GM23338 (cell line): ENCODE data around the gene FUT2. TPM values are rescaled to one million over a fixed set of nuclear protein-coding genes. Genes with fewer than 3 reads are reported as not detected.
"Not testable (repeated sequence)": the region's sequence is repeated elsewhere in the genome, so short reads cannot be mapped to it uniquely, and the experiment has no call there.

Source experiments
- ATAC-seq: fragments of 200-7000 bp; cut with Tn5 transposase; 3 replicates; pipeline ENCODE4 v1.9.1; 2020
- DNase-seq: peaks from one replicate; pipeline ENCODE4 v3.0.0-alpha.2; 2015; ENCODE audit warnings: low spot score
- H2AFZ ChIP-seq: fragments of 200-600 bp; sonication (generic); 2 replicates; pipeline ENCODE4 v1.8.0; 2016; ENCODE audit warnings: antibody characterized with exemption, mild to moderate bottlenecking, moderate library complexity
- H3F3A ChIP-seq: fragments of 200-600 bp; sonication (generic); replicated peaks from 2 replicates; pipeline ENCODE4 v1.8.0; 2017; ENCODE audit warnings: antibody characterized with exemption, mixed run types, low read depth
- H3K27ac ChIP-seq: fragments of 200-600 bp; sonication (generic); 2 replicates; pipeline ENCODE4 v1.6.1; 2016; ENCODE audit warnings: low read depth
- H3K27me3 ChIP-seq: fragments of 200-600 bp; sonication (generic); 2 replicates; pipeline ENCODE4 v1.8.0; 2016; ENCODE audit warnings: mild to moderate bottlenecking, mixed run types, moderate library complexity; ENCODE audit not compliant: insufficient read depth
- H3K36me3 ChIP-seq: fragments of 200-600 bp; sonication (generic); 2 replicates; pipeline ENCODE4 v1.8.0; 2016; ENCODE audit warnings: mild to moderate bottlenecking; ENCODE audit not compliant: insufficient read depth
- H3K4me1 ChIP-seq: fragments of 200-600 bp; sonication (generic); 2 replicates; pipeline ENCODE4 v1.8.0; 2016; ENCODE audit warnings: mild to moderate bottlenecking, moderate library complexity; ENCODE audit not compliant: insufficient read depth
- H3K4me2 ChIP-seq: fragments of 200-600 bp; sonication (generic); 2 replicates; pipeline ENCODE4 v1.7.1; 2017; ENCODE audit warnings: mixed run types
- H3K4me3 ChIP-seq: fragments of 200-600 bp; sonication (generic); 2 replicates; pipeline ENCODE4 v1.6.1; 2016; ENCODE audit warnings: mixed run types
- H3K79me2 ChIP-seq: fragments of 200-600 bp; sonication (generic); replicated peaks from 2 replicates; pipeline ENCODE4 v1.8.0; 2017; ENCODE audit warnings: mild to moderate bottlenecking; ENCODE audit not compliant: insufficient read depth
- H3K9me2 ChIP-seq: fragments of 200-600 bp; sonication (generic); 2 replicates; pipeline ENCODE4 v1.8.0; 2017; ENCODE audit not compliant: insufficient read depth
- H4K20me1 ChIP-seq: fragments of 200-600 bp; sonication (generic); replicated peaks from 2 replicates; pipeline ENCODE4 v1.8.0; 2017; ENCODE audit warnings: mild to moderate bottlenecking; ENCODE audit not compliant: insufficient read depth
- H3K27ac Mint-ChIP-seq: 2 replicates; pipeline ENCODE4 v1.8.0; 2020; ENCODE audit warnings: inconsistent platforms, mild to moderate bottlenecking, moderate library complexity, mixed read lengths
- H3K27me3 Mint-ChIP-seq: 3 replicates; pipeline ENCODE4 v1.8.0; 2022; ENCODE audit warnings: low read depth, mild to moderate bottlenecking, moderate library complexity, mixed read lengths, inconsistent platforms; ENCODE audit not compliant: insufficient read depth, poor library complexity
- H3K36me3 Mint-ChIP-seq: 3 replicates; pipeline ENCODE4 v1.8.0; 2021; ENCODE audit warnings: low read depth, mild to moderate bottlenecking, inconsistent platforms, moderate library complexity, mixed read lengths
- H3K4me1 Mint-ChIP-seq: 3 replicates; pipeline ENCODE4 v1.8.0; 2020; ENCODE audit warnings: mild to moderate bottlenecking, inconsistent platforms, mixed read lengths
- H3K4me3 Mint-ChIP-seq: 3 replicates; pipeline ENCODE4 v1.8.0; 2021; ENCODE audit warnings: moderate library complexity, mild to moderate bottlenecking, inconsistent platforms, mixed read lengths
- H3K9me3 Mint-ChIP-seq: 3 replicates; pipeline ENCODE4 v1.8.0; 2020; ENCODE audit warnings: moderate library complexity, mild to moderate bottlenecking, inconsistent platforms, mixed read lengths
- CREB1 ChIP-seq: fragments of 250-450 bp; sonication (Bioruptor Pico); IDR thresholded peaks from 2 replicates; pipeline ENCODE4 v1.5.0; 2020; ENCODE audit warnings: low read depth, mild to moderate bottlenecking, moderate library complexity
- EZH2 ChIP-seq: fragments of 200-600 bp; sonication (generic); IDR thresholded peaks from one replicate; pipeline ENCODE4 v1.8.0; 2017; ENCODE audit warnings: antibody characterized with exemption, mild to moderate bottlenecking, low read depth; ENCODE audit not compliant: unreplicated experiment
- EZH2phosphoT487 ChIP-seq: fragments of 200-600 bp; sonication (generic); IDR thresholded peaks from one replicate; pipeline ENCODE4 v1.8.1; 2018; ENCODE audit warnings: antibody characterized with exemption; ENCODE audit not compliant: unreplicated experiment
- NANOG ChIP-seq: IDR thresholded peaks from 2 replicates; pipeline ENCODE4 v1.6.1; 2016; ENCODE audit warnings: antibody characterized with exemption, borderline replicate concordance
- POLR2AphosphoS5 ChIP-seq: IDR thresholded peaks from 2 replicates; pipeline ENCODE4 v1.6.1; 2016; ENCODE audit warnings: antibody characterized with exemption, low read depth
- STAT1 ChIP-seq: IDR thresholded peaks from one replicate; pipeline ENCODE4 v1.6.1; 2016; ENCODE audit warnings: antibody characterized with exemption; ENCODE audit not compliant: unreplicated experiment
- ZNF331 ChIP-seq: fragments of 250-450 bp; sonication (Bioruptor Pico); IDR thresholded peaks from 2 replicates; pipeline ENCODE4 v1.5.0; 2020; ENCODE audit warnings: low read depth, mild to moderate bottlenecking, moderate library complexity
- polyA plus RNA-seq: library from polyadenylated mRNA; unstranded; fragments of >200 nt; fragmentation: Nextera tagmentation; extraction: Ambion mirVana; gene quantifications from 2 replicates; pipeline ENCODE4 v1.2.1, GENCODE V29; 2016
- total RNA-seq: library from RNA; depleted of rRNA; stranded (reverse); fragments of >200 nt; shearing (Covaris generic); gene quantifications from 2 replicates; pipeline ENCODE4 v1.2.3, GENCODE V29; 2014
- TF ChIP-seq, protein P1 (sequence below): IDR thresholded peaks from 2 replicates; pipeline ENCODE4 v1.6.1; 2016; ENCODE audit warnings: antibody characterized with exemption
- TF ChIP-seq, protein P2 (sequence below), 2 experiments: fragments of 200-600 bp in 1 of 2; sonication (generic) in 1 of 2; conservative IDR thresholded peaks; 2 replicates each; pipeline versions ENCODE4 v1.5.1 to v1.6.1; 2016 to 2017; ENCODE audit warnings: antibody characterized with exemption in 2 of 2, low read depth in 2 of 2, mild to moderate bottlenecking in 2 of 2, moderate library complexity in 1 of 2
- TF ChIP-seq, protein P3 (sequence below): IDR thresholded peaks from one replicate; pipeline ENCODE4 v1.6.1; 2018; ENCODE audit warnings: antibody characterized with exemption; ENCODE audit not compliant: unreplicated experiment

Gene FUT2
- total and polyA plus RNA-seq, 2 experiments from 2014 or later: 5.0 to 5.6 TPM

DNA sequence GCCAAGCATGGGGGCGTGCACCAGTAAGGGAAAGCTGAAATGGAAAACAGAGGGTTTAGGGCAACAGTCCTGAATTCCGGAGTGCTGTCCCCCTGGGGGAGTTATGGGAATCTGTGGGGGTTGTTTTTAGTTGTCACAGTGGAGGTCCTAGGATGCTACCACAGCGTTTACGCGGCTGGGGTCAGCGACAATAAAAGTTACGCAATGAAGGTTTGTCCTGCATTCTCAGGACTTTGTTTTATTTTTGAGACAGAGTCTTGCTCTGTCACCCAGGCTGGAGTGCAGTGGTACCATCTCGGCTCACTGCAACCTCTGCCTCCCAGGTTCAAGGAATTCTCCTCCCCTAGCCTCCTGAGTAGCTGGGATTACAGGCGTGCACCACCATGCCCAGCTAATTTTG, 2.1 kb upstream of the FUT2 start:
- not testable (repeated sequence) for DNase-seq

DNA sequence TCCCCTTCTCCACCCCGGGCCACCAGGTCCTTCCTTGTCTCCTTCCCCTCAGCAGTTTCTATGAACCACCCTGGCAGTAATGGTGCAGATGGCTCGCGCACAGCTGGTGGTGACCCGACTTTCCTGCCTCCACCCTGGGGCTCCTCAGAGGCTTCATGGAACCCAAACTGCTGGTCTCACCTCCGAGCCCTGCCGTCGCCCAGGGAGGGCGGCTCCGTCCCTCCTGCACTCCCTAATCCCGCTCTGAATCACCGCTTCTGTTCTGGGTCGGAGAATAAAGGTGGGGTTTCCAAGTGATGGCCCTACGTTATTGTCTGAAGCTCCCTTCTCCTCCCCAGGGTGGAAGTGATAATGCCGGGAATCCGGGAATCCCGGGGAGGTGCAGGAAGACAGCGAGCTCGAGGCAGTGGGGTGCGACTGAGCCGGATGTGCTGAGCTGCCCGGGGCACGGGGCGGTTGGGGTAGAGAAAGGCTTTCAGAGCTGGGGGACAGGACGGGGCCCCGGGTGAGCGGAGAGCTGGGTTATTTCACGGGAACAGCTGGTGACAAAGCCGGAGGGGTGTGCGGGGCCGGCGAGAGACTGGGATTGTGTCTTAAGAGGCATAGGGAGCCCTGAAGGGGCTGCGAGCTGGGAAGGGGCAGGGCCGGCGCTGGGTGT, 711 bp downstream of the FUT2 start:
- peak overlapping the region; percentile 95 for H3K4me3 Mint-ChIP-seq
- Histone ChIP-seq H3F3A (no peaks in the 10 kb centered on the region), H3K79me2 (no peaks in the 10 kb centered on the region), H3K4me1 (peaks cover 5% of the 10 kb centered on the region), H3K27ac (peak overlapping the region; percentile 78), H4K20me1 (no peaks in the 10 kb centered on the region), H3K36me3 (no peaks in the 10 kb centered on the region), H3K4me3 (peak overlapping the region; percentile 99), H3K9me2 (no peaks in the 10 kb centered on the region), H3K27me3 (no peaks in the 10 kb centered on the region), H3K4me2 (peak overlapping the region; percentile 98), H2AFZ (peak overlapping the region; percentile 100)
- peaks cover 12% of the 10 kb centered on the region for H3K27me3 Mint-ChIP-seq
- DNase-seq: peak; percentile 72
- peaks cover 8% of the 10 kb centered on the region; the same call in 2 of the 3 replicates for H3K36me3 Mint-ChIP-seq
- H3K9me3 Mint-ChIP-seq: peaks cover 8% of the 10 kb centered on the region; the same call in 1 of the 3 replicates
- H3K4me1 Mint-ChIP-seq: peaks cover 4% of the 10 kb centered on the region; the same call in 2 of the 3 replicates
- H3K27ac Mint-ChIP-seq: peak overlapping the region; percentile 84
- ATAC-seq: peak; percentile 68
- no peak for TF ChIP-seq STAT1
- TF ChIP-seq EZH2: peak; percentile 26

More for the DNA sequence above, 2.1 kb upstream of the FUT2 start:
- H3K4me3 Mint-ChIP-seq, H3K79me2 ChIP-seq, H3K27ac ChIP-seq, H2AFZ ChIP-seq, H3K36me3 Mint-ChIP-seq, H3K27ac Mint-ChIP-seq, H3K4me1 Mint-ChIP-seq, H3K4me1 ChIP-seq, H3K9me3 Mint-ChIP-seq, H3K36me3 ChIP-seq, H4K20me1 ChIP-seq, H3K4me2 ChIP-seq, H3K27me3 ChIP-seq, H3K9me2 ChIP-seq, H3K4me3 ChIP-seq, ATAC-seq, H3F3A ChIP-seq: not testable (repeated sequence)
- H3K27me3 Mint-ChIP-seq: peaks cover 15% of the 10 kb centered on the region

DNA sequence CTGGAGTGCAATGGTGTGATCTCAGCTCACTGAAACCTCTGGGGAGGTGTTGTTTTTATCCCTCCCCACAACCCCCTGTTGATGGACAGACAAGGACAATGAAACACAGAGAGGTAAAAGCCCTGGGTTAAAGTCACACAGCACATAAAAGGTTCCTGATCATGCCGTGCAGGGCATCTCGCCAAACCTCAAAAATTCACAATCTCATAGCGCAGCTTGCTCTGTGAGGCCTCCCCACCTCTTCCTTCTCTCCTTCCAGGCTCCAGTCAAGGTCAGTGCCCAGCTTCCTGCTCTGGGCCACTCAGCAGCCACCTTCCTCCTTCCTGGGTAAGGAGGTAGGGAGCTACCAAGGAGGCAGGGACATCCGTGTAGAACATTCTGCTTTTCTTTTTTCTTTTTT, 2.3 kb downstream of the FUT2 start:
- peaks cover 5% of the 10 kb centered on the region for H3K4me1 ChIP-seq
- no peaks in the 10 kb centered on the region for H3K79me2 ChIP-seq
- ATAC-seq (no peak), DNase-seq (no peak)
- H3K27me3 ChIP-seq: no peaks in the 10 kb centered on the region
- no peaks in the 10 kb centered on the region for H4K20me1 ChIP-seq
- H3K4me2 ChIP-seq: no peak overlapping the region
- Mint-ChIP-seq H3K36me3 (peaks cover 14% of the 10 kb centered on the region; the same call in 2 of the 3 replicates), H3K9me3 (peaks cover 8% of the 10 kb centered on the region; the same call in 1 of the 3 replicates), H3K27me3 (peaks cover 7% of the 10 kb centered on the region), H3K27ac (no peak overlapping the region), H3K4me3 (no peak overlapping the region; the same call in 1 of the 3 replicates), H3K4me1 (peaks cover 4% of the 10 kb centered on the region; the same call in 2 of the 3 replicates)
- H2AFZ ChIP-seq: no peak overlapping the region
- no peaks in the 10 kb centered on the region for H3F3A ChIP-seq
- no peak overlapping the region for H3K4me3 ChIP-seq
- no peak overlapping the region for H3K27ac ChIP-seq
- no peaks in the 10 kb centered on the region for H3K36me3 ChIP-seq
- H3K9me2 ChIP-seq: no peaks in the 10 kb centered on the region
- TF ChIP-seq, protein P1, sequence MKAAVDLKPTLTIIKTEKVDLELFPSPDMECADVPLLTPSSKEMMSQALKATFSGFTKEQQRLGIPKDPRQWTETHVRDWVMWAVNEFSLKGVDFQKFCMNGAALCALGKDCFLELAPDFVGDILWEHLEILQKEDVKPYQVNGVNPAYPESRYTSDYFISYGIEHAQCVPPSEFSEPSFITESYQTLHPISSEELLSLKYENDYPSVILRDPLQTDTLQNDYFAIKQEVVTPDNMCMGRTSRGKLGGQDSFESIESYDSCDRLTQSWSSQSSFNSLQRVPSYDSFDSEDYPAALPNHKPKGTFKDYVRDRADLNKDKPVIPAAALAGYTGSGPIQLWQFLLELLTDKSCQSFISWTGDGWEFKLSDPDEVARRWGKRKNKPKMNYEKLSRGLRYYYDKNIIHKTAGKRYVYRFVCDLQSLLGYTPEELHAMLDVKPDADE: no peak
- TF ChIP-seq STAT1 (no peak), EZH2phosphoT487 (no peak), NANOG (no peak), POLR2AphosphoS5 (no peak), CREB1 (CRISPR knock-in tag) (no peak), ZNF331 (no peak)
- TF ChIP-seq, protein P2, sequence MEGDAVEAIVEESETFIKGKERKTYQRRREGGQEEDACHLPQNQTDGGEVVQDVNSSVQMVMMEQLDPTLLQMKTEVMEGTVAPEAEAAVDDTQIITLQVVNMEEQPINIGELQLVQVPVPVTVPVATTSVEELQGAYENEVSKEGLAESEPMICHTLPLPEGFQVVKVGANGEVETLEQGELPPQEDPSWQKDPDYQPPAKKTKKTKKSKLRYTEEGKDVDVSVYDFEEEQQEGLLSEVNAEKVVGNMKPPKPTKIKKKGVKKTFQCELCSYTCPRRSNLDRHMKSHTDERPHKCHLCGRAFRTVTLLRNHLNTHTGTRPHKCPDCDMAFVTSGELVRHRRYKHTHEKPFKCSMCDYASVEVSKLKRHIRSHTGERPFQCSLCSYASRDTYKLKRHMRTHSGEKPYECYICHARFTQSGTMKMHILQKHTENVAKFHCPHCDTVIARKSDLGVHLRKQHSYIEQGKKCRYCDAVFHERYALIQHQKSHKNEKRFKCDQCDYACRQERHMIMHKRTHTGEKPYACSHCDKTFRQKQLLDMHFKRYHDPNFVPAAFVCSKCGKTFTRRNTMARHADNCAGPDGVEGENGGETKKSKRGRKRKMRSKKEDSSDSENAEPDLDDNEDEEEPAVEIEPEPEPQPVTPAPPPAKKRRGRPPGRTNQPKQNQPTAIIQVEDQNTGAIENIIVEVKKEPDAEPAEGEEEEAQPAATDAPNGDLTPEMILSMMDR (conservative IDR thresholded peaks at IDR 0.05; ENCODE audit: low read depth in 2 of 2): no peak
- TF ChIP-seq, protein P3, sequence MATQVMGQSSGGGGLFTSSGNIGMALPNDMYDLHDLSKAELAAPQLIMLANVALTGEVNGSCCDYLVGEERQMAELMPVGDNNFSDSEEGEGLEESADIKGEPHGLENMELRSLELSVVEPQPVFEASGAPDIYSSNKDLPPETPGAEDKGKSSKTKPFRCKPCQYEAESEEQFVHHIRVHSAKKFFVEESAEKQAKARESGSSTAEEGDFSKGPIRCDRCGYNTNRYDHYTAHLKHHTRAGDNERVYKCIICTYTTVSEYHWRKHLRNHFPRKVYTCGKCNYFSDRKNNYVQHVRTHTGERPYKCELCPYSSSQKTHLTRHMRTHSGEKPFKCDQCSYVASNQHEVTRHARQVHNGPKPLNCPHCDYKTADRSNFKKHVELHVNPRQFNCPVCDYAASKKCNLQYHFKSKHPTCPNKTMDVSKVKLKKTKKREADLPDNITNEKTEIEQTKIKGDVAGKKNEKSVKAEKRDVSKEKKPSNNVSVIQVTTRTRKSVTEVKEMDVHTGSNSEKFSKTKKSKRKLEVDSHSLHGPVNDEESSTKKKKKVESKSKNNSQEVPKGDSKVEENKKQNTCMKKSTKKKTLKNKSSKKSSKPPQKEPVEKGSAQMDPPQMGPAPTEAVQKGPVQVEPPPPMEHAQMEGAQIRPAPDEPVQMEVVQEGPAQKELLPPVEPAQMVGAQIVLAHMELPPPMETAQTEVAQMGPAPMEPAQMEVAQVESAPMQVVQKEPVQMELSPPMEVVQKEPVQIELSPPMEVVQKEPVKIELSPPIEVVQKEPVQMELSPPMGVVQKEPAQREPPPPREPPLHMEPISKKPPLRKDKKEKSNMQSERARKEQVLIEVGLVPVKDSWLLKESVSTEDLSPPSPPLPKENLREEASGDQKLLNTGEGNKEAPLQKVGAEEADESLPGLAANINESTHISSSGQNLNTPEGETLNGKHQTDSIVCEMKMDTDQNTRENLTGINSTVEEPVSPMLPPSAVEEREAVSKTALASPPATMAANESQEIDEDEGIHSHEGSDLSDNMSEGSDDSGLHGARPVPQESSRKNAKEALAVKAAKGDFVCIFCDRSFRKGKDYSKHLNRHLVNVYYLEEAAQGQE: no peak
